ENCODE data around the gene ANOS1.

The ANOS1 gene

GRCh38 chrX:8749697-8750096 is 17.8 kb upstream of the ANOS1 start:
- DNase-seq (ENCODE audit: low read depth): no peak
- TF ChIP-seq CTCF (IDR thresholded peaks at IDR 0.05; ENCODE audit: insufficient read depth, low read depth, low read length, missing control alignments): no peak
- no peak overlapping the region for H3K4me3 ChIP-seq (ENCODE audit: low read length)

DNA sequence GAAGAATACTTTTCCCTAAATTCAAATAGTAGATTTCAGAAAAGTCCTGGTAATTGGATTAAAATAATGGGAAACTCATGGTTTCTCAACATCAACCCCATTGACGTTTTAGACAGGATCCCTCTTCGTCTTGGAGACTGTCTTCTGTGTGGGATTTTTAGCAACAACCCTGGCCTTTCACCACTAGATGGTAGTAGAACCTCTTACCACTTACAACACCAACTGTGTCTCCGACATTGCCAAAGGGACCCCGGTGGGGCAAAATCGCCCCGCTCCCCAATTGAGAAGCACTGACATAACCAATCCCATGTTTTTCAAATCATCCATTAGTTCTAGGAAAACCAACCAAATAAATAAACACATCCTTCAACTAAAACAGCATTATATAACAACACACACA is 16.9 kb upstream of the ANOS1 start:
- no peak overlapping the region for H3K4me3 ChIP-seq (ENCODE audit: low read length)
- TF ChIP-seq CTCF (IDR thresholded peaks at IDR 0.05; ENCODE audit: insufficient read depth, low read depth, low read length, missing control alignments): peak; percentile 65
- DNase-seq (ENCODE audit: low read depth): peak; percentile 52

DNA sequence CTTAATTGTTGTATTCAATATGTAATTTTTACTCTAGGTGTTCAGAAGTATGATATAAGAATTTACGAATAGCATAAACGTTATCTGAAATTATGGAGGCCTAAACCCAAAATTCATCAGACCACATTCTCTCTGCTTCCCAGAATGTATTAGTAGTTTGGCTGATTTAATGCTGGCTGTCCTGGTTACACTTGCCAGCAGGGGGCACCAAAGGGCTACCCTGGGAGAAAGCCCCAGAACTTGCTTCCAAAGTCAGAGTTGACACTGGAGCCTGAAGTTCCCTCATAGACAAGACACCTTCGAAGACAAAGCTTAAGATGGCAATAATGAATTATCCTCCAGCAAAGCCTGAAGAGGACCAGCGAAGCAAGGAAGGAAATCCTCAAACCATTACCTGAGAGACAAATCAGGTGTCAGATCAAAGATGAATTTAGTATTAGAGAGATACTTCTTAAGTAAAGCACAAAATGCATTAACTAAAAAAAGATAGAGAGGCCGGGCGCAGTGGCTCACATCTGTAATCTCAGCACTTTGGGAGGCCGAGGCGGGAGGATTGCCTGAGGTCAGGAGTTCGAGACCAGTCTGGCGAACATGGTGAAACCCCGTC is 11.3 kb upstream of the ANOS1 start:
- TF ChIP-seq CTCF (IDR thresholded peaks at IDR 0.05; ENCODE audit: insufficient read depth, low read depth, low read length, missing control alignments): peak; percentile 79
- peak; percentile 55 for DNase-seq (ENCODE audit: low read depth)
- H3K4me3 ChIP-seq (ENCODE audit: low read length): no peak overlapping the region

DNA sequence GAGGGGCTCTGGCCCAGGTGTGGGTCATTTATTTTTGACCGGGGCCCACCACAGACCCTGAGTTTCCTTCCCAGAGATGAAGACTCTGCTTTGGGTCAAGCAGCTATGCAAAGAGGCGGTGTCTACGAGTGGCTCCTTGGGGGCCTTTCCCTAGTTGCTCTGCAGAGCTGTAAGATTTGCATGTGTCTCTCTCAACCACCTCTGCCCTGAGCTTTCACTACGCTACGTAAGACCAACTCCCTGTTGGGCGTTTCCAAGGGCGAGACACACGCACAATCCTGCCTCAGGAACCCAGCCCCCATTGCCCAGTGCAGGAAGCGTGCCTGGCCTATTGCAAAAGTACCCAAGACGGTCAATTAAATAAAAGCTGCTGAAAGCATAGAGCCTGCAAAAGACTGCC is 10.0 kb upstream of the ANOS1 start:
- DNase-seq (ENCODE audit: low read depth): no peak
- TF ChIP-seq CTCF (IDR thresholded peaks at IDR 0.05; ENCODE audit: insufficient read depth, low read depth, low read length, missing control alignments): no peak
- no peak overlapping the region for H3K4me3 ChIP-seq (ENCODE audit: low read length)

GRCh38 chrX:8738588-8739189 is 6.8 kb upstream of the ANOS1 start:
- peak; percentile 57 for TF ChIP-seq CTCF (IDR thresholded peaks at IDR 0.05; ENCODE audit: insufficient read depth, low read depth, low read length, missing control alignments)
- DNase-seq (ENCODE audit: low read depth): peak; percentile 49

DNA sequence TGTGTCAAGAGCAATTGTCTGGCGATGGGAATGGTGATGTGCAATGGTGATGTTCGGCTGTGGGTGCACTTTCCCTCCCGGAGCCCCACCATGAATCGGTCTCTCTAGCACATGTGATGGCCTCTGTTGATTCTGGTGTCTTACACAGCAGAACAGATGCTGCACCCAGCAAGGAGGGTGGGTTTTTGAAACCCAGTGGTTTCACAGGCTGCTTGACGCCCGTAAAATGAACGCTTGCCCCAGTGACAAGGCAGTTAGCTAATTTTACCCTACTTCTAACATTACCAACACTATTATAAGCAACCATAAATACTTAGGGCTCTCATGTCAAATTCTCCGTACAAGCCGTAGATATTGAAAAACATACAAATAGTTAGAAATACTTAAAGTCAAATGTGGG is 5.9 kb upstream of the ANOS1 start:
- no peak for DNase-seq (ENCODE audit: low read depth)
- TF ChIP-seq CTCF (IDR thresholded peaks at IDR 0.05; ENCODE audit: insufficient read depth, low read depth, low read length, missing control alignments): no peak

More at GRCh38 chrX:8738588-8739189, 6.8 kb upstream of the ANOS1 start:
- no peak overlapping the region for H3K4me3 ChIP-seq (ENCODE audit: low read length)

More for the DNA sequence above, 5.9 kb upstream of the ANOS1 start:
- H3K4me3 ChIP-seq (ENCODE audit: low read length): no peak overlapping the region
